SU-DHL-6 (cell line): Measurements from ENCODE around the gene IGFBP7.

ENCODE experiments used
- EZH2phosphoT487 ChIP-seq: fragments of 200-600 bp; sonication (generic), shearing (Covaris generic); conservative IDR thresholded peaks from 2 replicates; pipeline ENCODE4 v1.6.1; 2018; ENCODE audit warnings: mild to moderate bottlenecking, antibody characterized with exemption, low read length, moderate library complexity, mixed read lengths
- TF ChIP-seq, protein P1 (sequence below): fragments of 200-600 bp; sonication (generic); IDR thresholded peaks from one replicate; pipeline ENCODE4 v1.5.1; 2017; ENCODE audit warnings: antibody characterized with exemption, mild to moderate bottlenecking, low read length, moderate library complexity; ENCODE audit not compliant: insufficient read depth, poor library complexity, severe bottlenecking

- TF ChIP-seq, protein P1, sequence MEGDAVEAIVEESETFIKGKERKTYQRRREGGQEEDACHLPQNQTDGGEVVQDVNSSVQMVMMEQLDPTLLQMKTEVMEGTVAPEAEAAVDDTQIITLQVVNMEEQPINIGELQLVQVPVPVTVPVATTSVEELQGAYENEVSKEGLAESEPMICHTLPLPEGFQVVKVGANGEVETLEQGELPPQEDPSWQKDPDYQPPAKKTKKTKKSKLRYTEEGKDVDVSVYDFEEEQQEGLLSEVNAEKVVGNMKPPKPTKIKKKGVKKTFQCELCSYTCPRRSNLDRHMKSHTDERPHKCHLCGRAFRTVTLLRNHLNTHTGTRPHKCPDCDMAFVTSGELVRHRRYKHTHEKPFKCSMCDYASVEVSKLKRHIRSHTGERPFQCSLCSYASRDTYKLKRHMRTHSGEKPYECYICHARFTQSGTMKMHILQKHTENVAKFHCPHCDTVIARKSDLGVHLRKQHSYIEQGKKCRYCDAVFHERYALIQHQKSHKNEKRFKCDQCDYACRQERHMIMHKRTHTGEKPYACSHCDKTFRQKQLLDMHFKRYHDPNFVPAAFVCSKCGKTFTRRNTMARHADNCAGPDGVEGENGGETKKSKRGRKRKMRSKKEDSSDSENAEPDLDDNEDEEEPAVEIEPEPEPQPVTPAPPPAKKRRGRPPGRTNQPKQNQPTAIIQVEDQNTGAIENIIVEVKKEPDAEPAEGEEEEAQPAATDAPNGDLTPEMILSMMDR: no peak
- no peak for TF ChIP-seq EZH2phosphoT487
Observed at GRCh38 chr4:57098415-57098814, 11.8 kb downstream of the IGFBP7 start.
